WTC11 (cell line): ENCODE measurements around the gene DOK4.

ENCODE experiments used
- ETV6 ChIP-seq: sonication (generic); formaldehyde crosslinking; IDR thresholded peaks from 2 replicates; pipeline ENCODE4 v1.8.1; 2022; ENCODE audit warnings: mild to moderate bottlenecking, missing genetic modification reagents
- NR1H2 ChIP-seq: sonication (generic); formaldehyde crosslinking; IDR thresholded peaks from 2 replicates; pipeline ENCODE4 v1.9.0; 2021; ENCODE audit warnings: mild to moderate bottlenecking, moderate library complexity, missing genetic modification reagents
- NR2C2 ChIP-seq: sonication (generic); formaldehyde crosslinking; IDR thresholded peaks from 2 replicates; pipeline ENCODE4 v1.8.0; 2022; ENCODE audit warnings: mild to moderate bottlenecking, missing genetic modification reagents
- NR3C1 ChIP-seq: sonication (generic); formaldehyde crosslinking; conservative IDR thresholded peaks from 2 replicates; pipeline ENCODE4 v1.8.1; 2023; ENCODE audit warnings: low read depth, mild to moderate bottlenecking, missing genetic modification reagents
- RELA ChIP-seq: sonication (generic); formaldehyde crosslinking; IDR thresholded peaks from 2 replicates; pipeline ENCODE4 v1.8.1; 2022; ENCODE audit warnings: missing genetic modification reagents, mild to moderate bottlenecking, borderline replicate concordance
- SP1 ChIP-seq: sonication (generic); formaldehyde crosslinking; conservative IDR thresholded peaks from 2 replicates; pipeline ENCODE4 v1.8.1; 2022; ENCODE audit warnings: missing genetic modification reagents
- ZBTB21 ChIP-seq: sonication (generic); formaldehyde crosslinking; IDR thresholded peaks from 2 replicates; pipeline ENCODE4 v1.8.1; 2023; ENCODE audit warnings: mild to moderate bottlenecking, missing genetic modification reagents, borderline replicate concordance
- ZNF317 ChIP-seq: sonication (generic); formaldehyde crosslinking; IDR thresholded peaks from 2 replicates; pipeline ENCODE4 v1.8.1; 2023; ENCODE audit warnings: low read depth, mild to moderate bottlenecking, moderate library complexity, missing genetic modification reagents, borderline replicate concordance
- ZNF416 ChIP-seq: fragments of 250-450 bp; sonication (Bioruptor Pico); IDR thresholded peaks from 2 replicates; pipeline ENCODE4 v1.9.0; 2021; ENCODE audit warnings: mild to moderate bottlenecking, inconsistent platforms
- ZNF423 ChIP-seq: fragments of 250-450 bp; sonication (Bioruptor Pico); IDR thresholded peaks from 2 replicates; pipeline ENCODE4 v2.1.2; 2022; ENCODE audit warnings: mild to moderate bottlenecking, moderate library complexity
- TF ChIP-seq, protein P1 (sequence below): sonication (generic); formaldehyde crosslinking; IDR thresholded peaks from 2 replicates; pipeline ENCODE4 v1.8.1; 2022; ENCODE audit warnings: missing genetic modification reagents, borderline replicate concordance
- TF ChIP-seq, protein P2 (sequence below): fragments of 200-600 bp; IDR thresholded peaks from 2 replicates; pipeline ENCODE4 v1.8.0; 2022; ENCODE audit warnings: antibody characterized with exemption
- TF ChIP-seq, protein P3 (sequence below): fragments of 250-450 bp; sonication (Bioruptor Pico); IDR thresholded peaks from 2 replicates; pipeline ENCODE4 v1.9.0; 2021; ENCODE audit warnings: mild to moderate bottlenecking, borderline replicate concordance

- TF ChIP-seq, protein P1, sequence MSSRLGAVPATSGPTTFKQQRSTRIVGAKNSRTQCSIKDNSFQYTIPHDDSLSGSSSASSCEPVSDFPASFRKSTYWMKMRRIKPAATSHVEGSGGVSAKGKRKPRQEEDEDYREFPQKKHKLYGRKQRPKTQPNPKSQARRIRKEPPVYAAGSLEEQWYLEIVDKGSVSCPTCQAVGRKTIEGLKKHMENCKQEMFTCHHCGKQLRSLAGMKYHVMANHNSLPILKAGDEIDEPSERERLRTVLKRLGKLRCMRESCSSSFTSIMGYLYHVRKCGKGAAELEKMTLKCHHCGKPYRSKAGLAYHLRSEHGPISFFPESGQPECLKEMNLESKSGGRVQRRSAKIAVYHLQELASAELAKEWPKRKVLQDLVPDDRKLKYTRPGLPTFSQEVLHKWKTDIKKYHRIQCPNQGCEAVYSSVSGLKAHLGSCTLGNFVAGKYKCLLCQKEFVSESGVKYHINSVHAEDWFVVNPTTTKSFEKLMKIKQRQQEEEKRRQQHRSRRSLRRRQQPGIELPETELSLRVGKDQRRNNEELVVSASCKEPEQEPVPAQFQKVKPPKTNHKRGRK (CRISPR knock-in tag), result no peak
- TF ChIP-seq, protein P2, sequence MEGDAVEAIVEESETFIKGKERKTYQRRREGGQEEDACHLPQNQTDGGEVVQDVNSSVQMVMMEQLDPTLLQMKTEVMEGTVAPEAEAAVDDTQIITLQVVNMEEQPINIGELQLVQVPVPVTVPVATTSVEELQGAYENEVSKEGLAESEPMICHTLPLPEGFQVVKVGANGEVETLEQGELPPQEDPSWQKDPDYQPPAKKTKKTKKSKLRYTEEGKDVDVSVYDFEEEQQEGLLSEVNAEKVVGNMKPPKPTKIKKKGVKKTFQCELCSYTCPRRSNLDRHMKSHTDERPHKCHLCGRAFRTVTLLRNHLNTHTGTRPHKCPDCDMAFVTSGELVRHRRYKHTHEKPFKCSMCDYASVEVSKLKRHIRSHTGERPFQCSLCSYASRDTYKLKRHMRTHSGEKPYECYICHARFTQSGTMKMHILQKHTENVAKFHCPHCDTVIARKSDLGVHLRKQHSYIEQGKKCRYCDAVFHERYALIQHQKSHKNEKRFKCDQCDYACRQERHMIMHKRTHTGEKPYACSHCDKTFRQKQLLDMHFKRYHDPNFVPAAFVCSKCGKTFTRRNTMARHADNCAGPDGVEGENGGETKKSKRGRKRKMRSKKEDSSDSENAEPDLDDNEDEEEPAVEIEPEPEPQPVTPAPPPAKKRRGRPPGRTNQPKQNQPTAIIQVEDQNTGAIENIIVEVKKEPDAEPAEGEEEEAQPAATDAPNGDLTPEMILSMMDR, result no peak
- peak; percentile 84 for TF ChIP-seq SP1 (CRISPR knock-in tag)
- TF ChIP-seq NR2C2 (CRISPR knock-in tag), result no peak
- peak; percentile 94 for TF ChIP-seq ETV6
- peak; percentile 89 for TF ChIP-seq ZBTB21
- peak; percentile 39; the same call in 1 of the 2 replicates for TF ChIP-seq RELA (CRISPR knock-in tag)
- TF ChIP-seq NR3C1 (CRISPR knock-in tag), result no peak
- TF ChIP-seq ZNF423, result no peak
- no peak for TF ChIP-seq ZNF416
- TF ChIP-seq ZNF317 (CRISPR knock-in tag), result no peak
- TF ChIP-seq, protein P3, sequence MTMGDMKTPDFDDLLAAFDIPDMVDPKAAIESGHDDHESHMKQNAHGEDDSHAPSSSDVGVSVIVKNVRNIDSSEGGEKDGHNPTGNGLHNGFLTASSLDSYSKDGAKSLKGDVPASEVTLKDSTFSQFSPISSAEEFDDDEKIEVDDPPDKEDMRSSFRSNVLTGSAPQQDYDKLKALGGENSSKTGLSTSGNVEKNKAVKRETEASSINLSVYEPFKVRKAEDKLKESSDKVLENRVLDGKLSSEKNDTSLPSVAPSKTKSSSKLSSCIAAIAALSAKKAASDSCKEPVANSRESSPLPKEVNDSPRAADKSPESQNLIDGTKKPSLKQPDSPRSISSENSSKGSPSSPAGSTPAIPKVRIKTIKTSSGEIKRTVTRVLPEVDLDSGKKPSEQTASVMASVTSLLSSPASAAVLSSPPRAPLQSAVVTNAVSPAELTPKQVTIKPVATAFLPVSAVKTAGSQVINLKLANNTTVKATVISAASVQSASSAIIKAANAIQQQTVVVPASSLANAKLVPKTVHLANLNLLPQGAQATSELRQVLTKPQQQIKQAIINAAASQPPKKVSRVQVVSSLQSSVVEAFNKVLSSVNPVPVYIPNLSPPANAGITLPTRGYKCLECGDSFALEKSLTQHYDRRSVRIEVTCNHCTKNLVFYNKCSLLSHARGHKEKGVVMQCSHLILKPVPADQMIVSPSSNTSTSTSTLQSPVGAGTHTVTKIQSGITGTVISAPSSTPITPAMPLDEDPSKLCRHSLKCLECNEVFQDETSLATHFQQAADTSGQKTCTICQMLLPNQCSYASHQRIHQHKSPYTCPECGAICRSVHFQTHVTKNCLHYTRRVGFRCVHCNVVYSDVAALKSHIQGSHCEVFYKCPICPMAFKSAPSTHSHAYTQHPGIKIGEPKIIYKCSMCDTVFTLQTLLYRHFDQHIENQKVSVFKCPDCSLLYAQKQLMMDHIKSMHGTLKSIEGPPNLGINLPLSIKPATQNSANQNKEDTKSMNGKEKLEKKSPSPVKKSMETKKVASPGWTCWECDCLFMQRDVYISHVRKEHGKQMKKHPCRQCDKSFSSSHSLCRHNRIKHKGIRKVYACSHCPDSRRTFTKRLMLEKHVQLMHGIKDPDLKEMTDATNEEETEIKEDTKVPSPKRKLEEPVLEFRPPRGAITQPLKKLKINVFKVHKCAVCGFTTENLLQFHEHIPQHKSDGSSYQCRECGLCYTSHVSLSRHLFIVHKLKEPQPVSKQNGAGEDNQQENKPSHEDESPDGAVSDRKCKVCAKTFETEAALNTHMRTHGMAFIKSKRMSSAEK (CRISPR knock-in tag), result no peak
- no peak for TF ChIP-seq NR1H2 (CRISPR knock-in tag)
Observed at GRCh38 chr16:57447186-57447962, 38.9 kb downstream of the DOK4 start, which contains the start of the genes CIAPIN1 and COQ9.
